ENCODE measurements around the gene TNKS2. TPM values are rescaled to one million over a fixed set of nuclear protein-coding genes. Genes with fewer than 3 reads are reported as not detected.

Gene TNKS2
- total and polyA plus RNA-seq, 3 donors from 2014 or later, result 23.4 to 36.1 (median 31.3) TPM

GRCh38 chr10:91879515-91880170 is 81.4 kb downstream of the TNKS2 start:
- H3K4me3 ChIP-seq, result no peak overlapping the region
- no peaks in the 10 kb centered on the region for H3K27me3 ChIP-seq
- H3K9me3 ChIP-seq, result no peaks in the 10 kb centered on the region
- no peak for DNase-seq
- H3K36me3 ChIP-seq (ENCODE audit: low read depth, missing control alignments), result no peaks in the 10 kb centered on the region
- no peak for TF ChIP-seq CTCF (IDR thresholded peaks at IDR 0.05)
- TF ChIP-seq POLR2A (IDR thresholded peaks at IDR 0.05), result no peak
- 59 to 61% methylated on average over 6 to 7 of the region's 7 CpGs for WGBS, 2 donors
- intact Hi-C loops (cut with DNase I; ENCODE audit: low total_unique reads), result no loop called here
- no peak overlapping the region for H3K27ac ChIP-seq
- H3K4me1 ChIP-seq, result peaks cover 8% of the 10 kb centered on the region

GRCh38 chr10:91880310-91880709 is 82.1 kb downstream of the TNKS2 start:
- TF ChIP-seq CTCF (IDR thresholded peaks at IDR 0.05), result no peak
- TF ChIP-seq POLR2A (IDR thresholded peaks at IDR 0.05), result no peak
- Histone ChIP-seq H3K9me3 (no peaks in the 10 kb centered on the region), H3K4me1 (peaks cover 11% of the 10 kb centered on the region), H3K4me3 (no peak overlapping the region), H3K27ac (no peak overlapping the region), H3K36me3 (ENCODE audit: low read depth, missing control alignments) (no peaks in the 10 kb centered on the region), H3K27me3 (no peaks in the 10 kb centered on the region)
- intact Hi-C loops (cut with DNase I; ENCODE audit: low total_unique reads), result no loop called here
- 40 to 52% methylated on average over 3 of the region's 3 CpGs for WGBS, 2 donors
- no peak for DNase-seq

DNA sequence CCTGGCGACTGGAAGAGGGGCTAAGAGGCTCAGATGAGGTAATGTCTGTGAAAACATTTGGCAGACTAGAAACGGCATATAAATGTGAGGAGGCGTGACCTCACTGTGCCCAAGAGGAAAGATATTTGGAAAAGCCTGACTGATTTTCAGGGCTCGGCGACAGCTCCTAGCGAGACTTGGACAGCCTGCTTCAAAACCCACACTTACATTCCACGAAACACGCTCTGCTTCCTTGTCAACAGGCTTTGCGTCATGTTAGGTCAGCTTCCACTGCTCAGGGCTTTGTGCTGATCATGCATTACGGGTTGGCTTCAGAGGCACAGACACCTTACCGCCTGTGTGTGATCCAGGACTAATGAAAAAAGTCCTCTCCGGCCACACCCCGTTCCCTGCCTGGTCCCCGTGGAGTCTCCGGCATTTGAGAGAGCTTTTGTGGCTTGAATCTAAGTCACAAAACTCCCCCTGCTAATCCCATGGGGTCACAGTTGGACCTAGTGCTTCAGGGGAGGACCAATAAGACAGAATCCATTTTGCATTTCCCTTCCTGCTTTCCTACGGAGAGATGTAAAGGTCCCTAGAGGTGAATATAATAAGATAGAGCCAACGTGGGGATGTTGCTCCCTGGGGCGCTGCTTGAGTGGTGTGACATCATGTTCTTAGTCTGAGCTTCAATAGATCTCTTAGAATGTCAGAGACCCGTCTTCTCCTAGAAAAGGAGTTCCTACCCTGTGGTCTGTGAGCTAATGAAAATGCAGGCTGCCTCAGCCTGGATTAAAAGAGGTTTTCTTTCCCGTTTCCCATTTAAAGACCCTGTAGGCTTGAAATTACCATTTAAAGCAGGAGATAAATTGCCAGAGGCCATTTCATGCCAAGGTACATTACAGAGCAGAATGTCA is 85.6 kb downstream of the TNKS2 start:
- peak; percentile 30 for DNase-seq
- H3K36me3 ChIP-seq (ENCODE audit: low read depth, missing control alignments), result no peaks in the 10 kb centered on the region
- TF ChIP-seq CTCF (IDR thresholded peaks at IDR 0.05), result no peak
- peak overlapping the region in 1 of 2 donors; percentile 57 for H3K27ac ChIP-seq
- H3K9me3 ChIP-seq, result no peaks in the 10 kb centered on the region
- no peaks in the 10 kb centered on the region for H3K27me3 ChIP-seq
- WGBS, 2 donors, result 26 to 47% methylated on average over 20 of the region's 20 CpGs
- intact Hi-C loops (cut with DNase I; ENCODE audit: low total_unique reads), result no loop called here
- H3K4me1 ChIP-seq, result peaks cover 19% of the 10 kb centered on the region
- H3K4me3 ChIP-seq, result no peak overlapping the region

GRCh38 chr10:91884536-91884935 is 86.3 kb downstream of the TNKS2 start:
- peak overlapping the region in 1 of 2 donors; percentile 57 for H3K27ac ChIP-seq
- 18 to 20% methylated on average over 1 of the region's 1 CpG for WGBS, 2 donors
- intact Hi-C loops (cut with DNase I; ENCODE audit: low total_unique reads), result no loop called here
- TF ChIP-seq POLR2A (IDR thresholded peaks at IDR 0.05) (no peak), CTCF (IDR thresholded peaks at IDR 0.05) (no peak)
- peaks cover 19% of the 10 kb centered on the region for H3K4me1 ChIP-seq
- H3K9me3 ChIP-seq, result no peaks in the 10 kb centered on the region
- no peak for DNase-seq
- H3K27me3 ChIP-seq, result no peaks in the 10 kb centered on the region
- H3K4me3 ChIP-seq, result no peak overlapping the region
- no peaks in the 10 kb centered on the region for H3K36me3 ChIP-seq (ENCODE audit: low read depth, missing control alignments)
